ENCODE data around the gene TRERF1. TPM values are rescaled to one million over a fixed set of nuclear protein-coding genes. Genes with fewer than 3 reads are reported as not detected.
"Not testable (repeated sequence)": the region's sequence is repeated elsewhere in the genome, so short reads cannot be mapped to it uniquely, and the experiment has no call there.

TRERF1 gene
- total RNA-seq, 1 experiment from 2014 or later: 0.39 TPM

GRCh38 chr6:42193491-42193894, 258.2 kb downstream of the TRERF1 start:
- no peaks in the 10 kb centered on the region for H3K27me3 Mint-ChIP-seq (ENCODE audit: insufficient read depth, unreplicated experiment)
- Histone ChIP-seq H3K4me1 (0 out of 2 replicates have a peak, but pooled peaks cover 2% of the 10 kb centered on the region), H3K36me3 (ENCODE audit: control insufficient read depth, insufficient read depth, low read length) (peaks cover 2% of the 10 kb centered on the region), H3K27me3 (replicated peaks; ENCODE audit: control insufficient read depth, insufficient read depth, low read length) (no peaks in the 10 kb centered on the region), H3K9me3 (no peaks in the 10 kb centered on the region), H3K4me3 (ENCODE audit: low read depth, low read length) (no peak overlapping the region)
- H3K4me3 Mint-ChIP-seq (ENCODE audit: unreplicated experiment): no peak overlapping the region
- H3K27ac Mint-ChIP-seq (ENCODE audit: unreplicated experiment): no peak overlapping the region
- no peaks in the 10 kb centered on the region for H3K9me3 Mint-ChIP-seq (ENCODE audit: unreplicated experiment)
- TF ChIP-seq CTCF (IDR thresholded peaks at IDR 0.05; ENCODE audit: insufficient read depth in 1 of 2, low read depth in 1 of 2, low read length in 1 of 2, severe bottlenecking in 1 of 2, unreplicated experiment in 1 of 2): no peak
- H3K4me1 Mint-ChIP-seq (ENCODE audit: low read depth, unreplicated experiment): no peaks in the 10 kb centered on the region
- ChIA-PET CTCF (no interaction called here), POLR2A (interaction anchor here (0.5 kb wide), 1 partner anchor 51 kb away, joined by 5 read pairs; the partner anchor contains the start of gene C6orf132)
- intact Hi-C loops (cut with micrococcal nuclease; ENCODE audit: unreplicated experiment): no loop called here
- no TSS peak for BruUV-seq (replicated peaks)
- no peaks in the 10 kb centered on the region for H3K36me3 Mint-ChIP-seq (ENCODE audit: insufficient read depth, unreplicated experiment)
- no peak for DNase-seq

GRCh38 chr6:42192385-42192784, 259.3 kb downstream of the TRERF1 start:
- CTCF ChIA-PET: interaction anchor here (0.6 kb wide), 1 partner anchor 263 kb away, joined by 11 read pairs; no protein-coding TSS in a partner anchor
- H3K27me3 ChIP-seq (replicated peaks; ENCODE audit: control insufficient read depth, insufficient read depth, low read length); H3K4me1 Mint-ChIP-seq (ENCODE audit: low read depth, unreplicated experiment); POLR2A ChIA-PET; H3K4me3 ChIP-seq (ENCODE audit: low read depth, low read length); H3K36me3 Mint-ChIP-seq (ENCODE audit: insufficient read depth, unreplicated experiment); H3K4me1 ChIP-seq; intact Hi-C loops (cut with micrococcal nuclease; ENCODE audit: unreplicated experiment); DNase-seq; BruUV-seq (replicated peaks); H3K36me3 ChIP-seq (ENCODE audit: control insufficient read depth, insufficient read depth, low read length); H3K9me3 ChIP-seq; H3K27ac Mint-ChIP-seq (ENCODE audit: unreplicated experiment); H3K4me3 Mint-ChIP-seq (ENCODE audit: unreplicated experiment); H3K27me3 Mint-ChIP-seq (ENCODE audit: insufficient read depth, unreplicated experiment); H3K9me3 Mint-ChIP-seq (ENCODE audit: unreplicated experiment): not testable (repeated sequence)

GRCh38 chr6:42190554-42191183, 261.1 kb downstream of the TRERF1 start:
- intact Hi-C loops (cut with micrococcal nuclease; ENCODE audit: unreplicated experiment): no loop called here
- Histone ChIP-seq H3K27me3 (replicated peaks; ENCODE audit: control insufficient read depth, insufficient read depth, low read length) (no peaks in the 10 kb centered on the region), H3K4me1 (no peaks in the 10 kb centered on the region), H3K9me3 (no peaks in the 10 kb centered on the region), H3K36me3 (ENCODE audit: control insufficient read depth, insufficient read depth, low read length) (no peaks in the 10 kb centered on the region), H3K4me3 (ENCODE audit: low read depth, low read length) (no peak overlapping the region)
- Mint-ChIP-seq H3K4me3 (ENCODE audit: unreplicated experiment) (no peak overlapping the region), H3K4me1 (ENCODE audit: low read depth, unreplicated experiment) (no peaks in the 10 kb centered on the region), H3K9me3 (ENCODE audit: unreplicated experiment) (no peaks in the 10 kb centered on the region), H3K36me3 (ENCODE audit: insufficient read depth, unreplicated experiment) (no peaks in the 10 kb centered on the region), H3K27ac (ENCODE audit: unreplicated experiment) (no peak overlapping the region), H3K27me3 (ENCODE audit: insufficient read depth, unreplicated experiment) (no peaks in the 10 kb centered on the region)
- no TSS peak for BruUV-seq (replicated peaks)
- POLR2A ChIA-PET: no interaction called here
- no peak for DNase-seq
- CTCF ChIA-PET: no interaction called here
- TF ChIP-seq CTCF (IDR thresholded peaks at IDR 0.05; ENCODE audit: insufficient read depth in 1 of 2, low read depth in 1 of 2, low read length in 1 of 2, severe bottlenecking in 1 of 2, unreplicated experiment in 1 of 2): no peak

Data from Caco-2 (cell line).